GM12874 (cell line): ENCODE data around the gene WASF1.

Experiments used
- CTCF ChIP-seq: IDR thresholded peaks from 2 replicates; pipeline ENCODE4 v1.5.1; 2011; ENCODE audit warnings: low read depth, mild to moderate bottlenecking, control low read depth, low read length, moderate library complexity; ENCODE audit not compliant: insufficient read depth

The WASF1 gene

GRCh38 chr6:110188791-110189190 is 9.3 kb upstream of the WASF1 start:
- no peak for TF ChIP-seq CTCF

GRCh38 chr6:110185879-110186278 is 6.4 kb upstream of the WASF1 start:
- no peak for TF ChIP-seq CTCF

GRCh38 chr6:110183292-110183885 is 3.9 kb upstream of the WASF1 start:
- TF ChIP-seq CTCF, result no peak

- TF ChIP-seq CTCF, result no peak
These were observed 1.9 kb upstream of the WASF1 start for GRCh38 chr6:110181131-110182030.

- no peak for TF ChIP-seq CTCF
These were observed 948 bp upstream of the WASF1 start, which contains the start of gene CDC40 for GRCh38 chr6:110180228-110181008. TSS of gene CDC40 (plus strand) at chr6:110180427. CDS start at chr6:110180445, 18 bp downstream.

- peak; percentile 15; the same call in 1 of the 2 replicates for TF ChIP-seq CTCF
These were observed 654 bp downstream of the WASF1 start for GRCh38 chr6:110178626-110179405.
